Measurements from ENCODE around the gene CDH5.

GRCh38 chr16:66359811-66360608 is 6.5 kb upstream of the CDH5 start:
- no peak for TF ChIP-seq CTCF (IDR thresholded peaks at IDR 0.05)
- no peak for TF ChIP-seq ZFX (IDR thresholded peaks at IDR 0.05; ENCODE audit: borderline replicate concordance)

Measured in 22Rv1 (cell line).